ENCODE data around the gene IL25.

The IL25 gene

DNA sequence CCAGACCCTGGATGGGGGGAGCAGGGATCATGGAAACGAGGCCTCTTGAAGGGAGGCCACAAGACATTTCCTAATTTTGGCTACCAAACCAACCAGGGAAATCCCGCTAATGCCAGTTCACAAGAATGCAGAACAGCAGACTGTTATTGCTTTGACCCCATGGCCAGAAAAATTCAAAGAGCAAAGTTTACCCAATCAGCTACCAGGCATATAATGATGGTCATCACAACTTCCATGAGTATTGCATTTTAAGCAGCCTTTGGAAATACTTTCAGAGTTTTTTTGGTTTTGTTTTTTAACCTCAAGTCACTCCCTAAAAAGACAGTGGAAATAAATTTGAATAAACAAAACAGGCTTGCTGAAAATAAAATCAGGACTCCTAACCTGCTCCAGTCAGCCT is at the start of gene IL25:
IL25 (plus strand) TSS at position 301 of the 400 bp plus-strand sequence.
- no peak for ATAC-seq
- no peak for TF ChIP-seq TOX (CRISPR knock-in tag; IDR thresholded peaks at IDR 0.05; ENCODE audit: borderline replicate concordance)
- TF ChIP-seq ZFP30 (CRISPR knock-in tag; IDR thresholded peaks at IDR 0.05) = no peak
- no peak for TF ChIP-seq ESRRG (CRISPR knock-in tag; IDR thresholded peaks at IDR 0.05)
- no peak for TF ChIP-seq OSR1 (CRISPR knock-in tag; IDR thresholded peaks at IDR 0.05)
- no peak for TF ChIP-seq ISL1 (CRISPR knock-in tag; IDR thresholded peaks at IDR 0.05)
- no peak for TF ChIP-seq ZNF565 (CRISPR knock-in tag; conservative IDR thresholded peaks at IDR 0.05; ENCODE audit: low read depth)
- TF ChIP-seq ZC3H10 (CRISPR knock-in tag; IDR thresholded peaks at IDR 0.05) = no peak
- TF ChIP-seq, protein P1, sequence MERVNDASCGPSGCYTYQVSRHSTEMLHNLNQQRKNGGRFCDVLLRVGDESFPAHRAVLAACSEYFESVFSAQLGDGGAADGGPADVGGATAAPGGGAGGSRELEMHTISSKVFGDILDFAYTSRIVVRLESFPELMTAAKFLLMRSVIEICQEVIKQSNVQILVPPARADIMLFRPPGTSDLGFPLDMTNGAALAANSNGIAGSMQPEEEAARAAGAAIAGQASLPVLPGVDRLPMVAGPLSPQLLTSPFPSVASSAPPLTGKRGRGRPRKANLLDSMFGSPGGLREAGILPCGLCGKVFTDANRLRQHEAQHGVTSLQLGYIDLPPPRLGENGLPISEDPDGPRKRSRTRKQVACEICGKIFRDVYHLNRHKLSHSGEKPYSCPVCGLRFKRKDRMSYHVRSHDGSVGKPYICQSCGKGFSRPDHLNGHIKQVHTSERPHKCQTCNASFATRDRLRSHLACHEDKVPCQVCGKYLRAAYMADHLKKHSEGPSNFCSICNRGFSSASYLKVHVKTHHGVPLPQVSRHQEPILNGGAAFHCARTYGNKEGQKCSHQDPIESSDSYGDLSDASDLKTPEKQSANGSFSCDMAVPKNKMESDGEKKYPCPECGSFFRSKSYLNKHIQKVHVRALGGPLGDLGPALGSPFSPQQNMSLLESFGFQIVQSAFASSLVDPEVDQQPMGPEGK (CRISPR knock-in tag; IDR thresholded peaks at IDR 0.05; ENCODE audit: borderline replicate concordance) = no peak
- TF ChIP-seq BACH2 (CRISPR knock-in tag; IDR thresholded peaks at IDR 0.05; ENCODE audit: borderline replicate concordance) = no peak

DNA sequence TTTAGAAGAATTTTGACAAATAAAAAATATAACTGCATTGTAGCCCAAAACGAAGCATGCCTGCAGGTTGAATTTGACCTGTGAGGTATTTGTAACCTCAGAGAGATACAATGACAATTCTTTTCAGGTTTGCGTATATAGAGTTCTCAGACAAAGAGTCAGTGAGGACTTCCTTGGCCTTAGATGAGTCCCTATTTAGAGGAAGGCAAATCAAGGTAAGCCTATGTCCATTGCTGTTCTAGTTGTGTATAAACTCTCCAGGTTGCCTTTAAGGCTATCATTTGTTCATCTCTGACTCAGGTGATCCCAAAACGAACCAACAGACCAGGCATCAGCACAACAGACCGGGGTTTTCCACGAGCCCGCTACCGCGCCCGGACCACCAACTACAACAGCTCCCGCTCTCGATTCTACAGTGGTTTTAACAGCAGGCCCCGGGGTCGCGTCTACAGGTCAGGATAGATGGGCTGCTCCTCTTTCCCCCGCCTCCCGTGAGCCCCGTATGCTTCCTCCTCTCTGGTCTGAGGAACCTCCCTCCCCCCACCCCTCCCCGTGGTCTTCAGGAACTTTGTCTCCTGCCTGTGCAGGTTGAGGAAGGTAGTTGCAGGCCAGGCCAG is 48.7 kb upstream of the IL25 start:
- ATAC-seq = no peak

DNA sequence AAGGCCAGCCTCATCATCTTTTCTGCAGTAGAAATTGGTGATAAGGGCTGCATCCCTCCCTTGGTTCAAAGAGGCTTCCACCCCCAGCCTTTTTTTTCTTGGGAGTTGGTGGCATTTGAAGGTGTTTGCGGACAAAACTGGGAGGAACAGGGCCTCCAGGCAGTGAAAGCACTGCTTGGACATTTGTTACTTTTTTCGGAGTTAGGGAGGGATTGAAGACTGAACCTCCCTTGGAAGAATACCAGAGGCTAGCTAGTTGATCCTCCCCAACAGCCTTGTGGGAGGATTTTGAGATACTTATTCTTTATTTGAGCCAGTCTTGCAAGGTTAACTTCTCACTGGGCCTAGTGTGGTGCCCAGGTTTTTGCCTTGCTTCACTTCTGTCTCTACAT is 48.2 kb upstream of the IL25 start:
- TF ChIP-seq, protein P2, sequence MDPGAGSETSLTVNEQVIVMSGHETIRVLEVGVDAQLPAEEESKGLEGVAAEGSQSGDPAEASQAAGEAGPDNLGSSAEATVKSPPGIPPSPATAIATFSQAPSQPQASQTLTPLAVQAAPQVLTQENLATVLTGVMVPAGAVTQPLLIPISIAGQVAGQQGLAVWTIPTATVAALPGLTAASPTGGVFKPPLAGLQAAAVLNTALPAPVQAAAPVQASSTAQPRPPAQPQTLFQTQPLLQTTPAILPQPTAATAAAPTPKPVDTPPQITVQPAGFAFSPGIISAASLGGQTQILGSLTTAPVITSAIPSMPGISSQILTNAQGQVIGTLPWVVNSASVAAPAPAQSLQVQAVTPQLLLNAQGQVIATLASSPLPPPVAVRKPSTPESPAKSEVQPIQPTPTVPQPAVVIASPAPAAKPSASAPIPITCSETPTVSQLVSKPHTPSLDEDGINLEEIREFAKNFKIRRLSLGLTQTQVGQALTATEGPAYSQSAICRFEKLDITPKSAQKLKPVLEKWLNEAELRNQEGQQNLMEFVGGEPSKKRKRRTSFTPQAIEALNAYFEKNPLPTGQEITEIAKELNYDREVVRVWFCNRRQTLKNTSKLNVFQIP (CRISPR knock-in tag; IDR thresholded peaks at IDR 0.05; ENCODE audit: borderline replicate concordance, low read depth) = no peak
- TF ChIP-seq ARNTL (CRISPR knock-in tag; IDR thresholded peaks at IDR 0.05; ENCODE audit: borderline replicate concordance, low read depth) (no peak), ZNF70 (CRISPR knock-in tag; IDR thresholded peaks at IDR 0.05) (no peak), ZFP3 (CRISPR knock-in tag; IDR thresholded peaks at IDR 0.05) (no peak), BACH2 (CRISPR knock-in tag; IDR thresholded peaks at IDR 0.05; ENCODE audit: borderline replicate concordance) (no peak), ZFP30 (CRISPR knock-in tag; IDR thresholded peaks at IDR 0.05) (no peak), ESRRG (CRISPR knock-in tag; IDR thresholded peaks at IDR 0.05) (no peak), TOX (CRISPR knock-in tag; IDR thresholded peaks at IDR 0.05; ENCODE audit: borderline replicate concordance) (no peak), TCF4 (CRISPR knock-in tag; IDR thresholded peaks at IDR 0.05; ENCODE audit: borderline replicate concordance) (no peak), GLIS3 (CRISPR knock-in tag; IDR thresholded peaks at IDR 0.05) (no peak), ISL1 (CRISPR knock-in tag; IDR thresholded peaks at IDR 0.05) (no peak), ZNF8 (CRISPR knock-in tag; IDR thresholded peaks at IDR 0.05) (no peak), PPARA (CRISPR knock-in tag; IDR thresholded peaks at IDR 0.05; ENCODE audit: borderline replicate concordance) (no peak), SNAI2 (CRISPR knock-in tag; IDR thresholded peaks at IDR 0.05) (no peak)
- TF ChIP-seq, protein P1 (CRISPR knock-in tag; IDR thresholded peaks at IDR 0.05; ENCODE audit: borderline replicate concordance) = no peak
- TF ChIP-seq, protein P3, sequence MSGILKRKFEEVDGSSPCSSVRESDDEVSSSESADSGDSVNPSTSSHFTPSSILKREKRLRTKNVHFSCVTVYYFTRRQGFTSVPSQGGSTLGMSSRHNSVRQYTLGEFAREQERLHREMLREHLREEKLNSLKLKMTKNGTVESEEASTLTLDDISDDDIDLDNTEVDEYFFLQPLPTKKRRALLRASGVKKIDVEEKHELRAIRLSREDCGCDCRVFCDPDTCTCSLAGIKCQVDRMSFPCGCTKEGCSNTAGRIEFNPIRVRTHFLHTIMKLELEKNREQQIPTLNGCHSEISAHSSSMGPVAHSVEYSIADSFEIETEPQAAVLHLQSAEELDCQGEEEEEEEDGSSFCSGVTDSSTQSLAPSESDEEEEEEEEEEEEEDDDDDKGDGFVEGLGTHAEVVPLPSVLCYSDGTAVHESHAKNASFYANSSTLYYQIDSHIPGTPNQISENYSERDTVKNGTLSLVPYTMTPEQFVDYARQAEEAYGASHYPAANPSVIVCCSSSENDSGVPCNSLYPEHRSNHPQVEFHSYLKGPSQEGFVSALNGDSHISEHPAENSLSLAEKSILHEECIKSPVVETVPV (CRISPR knock-in tag; IDR thresholded peaks at IDR 0.05) = no peak
- TF ChIP-seq, protein P4, sequence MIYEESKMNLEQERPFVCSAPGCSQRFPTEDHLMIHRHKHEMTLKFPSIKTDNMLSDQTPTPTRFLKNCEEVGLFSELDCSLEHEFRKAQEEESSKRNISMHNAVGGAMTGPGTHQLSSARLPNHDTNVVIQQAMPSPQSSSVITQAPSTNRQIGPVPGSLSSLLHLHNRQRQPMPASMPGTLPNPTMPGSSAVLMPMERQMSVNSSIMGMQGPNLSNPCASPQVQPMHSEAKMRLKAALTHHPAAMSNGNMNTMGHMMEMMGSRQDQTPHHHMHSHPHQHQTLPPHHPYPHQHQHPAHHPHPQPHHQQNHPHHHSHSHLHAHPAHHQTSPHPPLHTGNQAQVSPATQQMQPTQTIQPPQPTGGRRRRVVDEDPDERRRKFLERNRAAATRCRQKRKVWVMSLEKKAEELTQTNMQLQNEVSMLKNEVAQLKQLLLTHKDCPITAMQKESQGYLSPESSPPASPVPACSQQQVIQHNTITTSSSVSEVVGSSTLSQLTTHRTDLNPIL (CRISPR knock-in tag; IDR thresholded peaks at IDR 0.05; ENCODE audit: low read depth) = no peak
- ATAC-seq = no peak

More for the DNA sequence above, 48.7 kb upstream of the IL25 start:
- no peak for TF ChIP-seq BACH2 (CRISPR knock-in tag; IDR thresholded peaks at IDR 0.05; ENCODE audit: borderline replicate concordance)

DNA sequence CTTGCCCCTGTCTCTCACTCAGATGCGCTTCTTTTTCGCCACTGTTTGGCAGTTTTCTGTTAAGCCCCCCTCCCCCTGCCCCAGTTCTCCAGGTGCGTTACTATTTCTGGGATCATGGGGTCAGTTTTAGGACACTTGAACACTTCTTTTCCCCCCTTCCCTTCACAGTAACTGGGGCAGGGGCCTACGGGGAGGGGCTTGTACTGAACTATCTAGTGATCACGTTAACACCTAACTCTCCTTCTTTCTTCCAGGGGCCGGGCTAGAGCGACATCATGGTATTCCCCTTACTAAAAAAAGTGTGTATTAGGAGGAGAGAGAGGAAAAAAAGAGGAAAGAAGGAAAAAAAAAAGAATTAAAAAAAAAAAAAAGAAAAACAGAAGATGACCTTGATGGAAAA is 47.6 kb upstream of the IL25 start:
- ATAC-seq = no peak
- TF ChIP-seq ZFP30 (CRISPR knock-in tag; IDR thresholded peaks at IDR 0.05) = no peak
- TF ChIP-seq, protein P2 (CRISPR knock-in tag; IDR thresholded peaks at IDR 0.05; ENCODE audit: borderline replicate concordance, low read depth) = no peak
- TF ChIP-seq, protein P1 (CRISPR knock-in tag; IDR thresholded peaks at IDR 0.05; ENCODE audit: borderline replicate concordance) = no peak
- TF ChIP-seq ZNF565 (CRISPR knock-in tag; conservative IDR thresholded peaks at IDR 0.05; ENCODE audit: low read depth) = no peak
- no peak for TF ChIP-seq CSDC2 (CRISPR knock-in tag; IDR thresholded peaks at IDR 0.05)
- no peak for TF ChIP-seq SNAI2 (CRISPR knock-in tag; IDR thresholded peaks at IDR 0.05)
- no peak for TF ChIP-seq OSR1 (CRISPR knock-in tag; IDR thresholded peaks at IDR 0.05)
- no peak for TF ChIP-seq RARB (CRISPR knock-in tag; IDR thresholded peaks at IDR 0.05)
- TF ChIP-seq TOX (CRISPR knock-in tag; IDR thresholded peaks at IDR 0.05; ENCODE audit: borderline replicate concordance) = no peak
